HCT116 (cell line): Measurements from ENCODE around the gene FCHSD2. TPM values are rescaled to one million over a fixed set of nuclear protein-coding genes. Genes with fewer than 3 reads are reported as not detected.

ENCODE experiments used
- ATAC-seq: fragments of 200-7000 bp; cut with Tn5 transposase; 2 replicates; pipeline ENCODE4 v1.9.1; 2020; ENCODE audit warnings: mild to moderate bottlenecking, moderate library complexity
- BruUV-seq: library from RNA; stranded (reverse); fragments of 400-500 nt; replicated peaks from 2 replicates; lab custom pipeline; 2021; lab: Mats Ljungman, UMichigan
- CTCF ChIA-PET: fragments of 300-600 bp; sonication (Branson Sonifier 250); formaldehyde crosslinking; loops from one replicate; lab custom pipeline; 2021; ENCODE audit warnings: antibody characterized with exemption; lab: Charles Lee
- POLR2A ChIA-PET: fragments of 300-600, 350-600 bp; sonication (Branson Sonifier 250); formaldehyde crosslinking; loops from one replicate; lab custom pipeline; 2021; ENCODE audit warnings: antibody characterized with exemption; lab: Charles Lee
- RAD21 ChIA-PET, 2 experiments: fragments of 300-600 bp; sonication (Branson Sonifier 250); formaldehyde crosslinking; loops; one replicate each; lab custom pipeline; 2023; ENCODE audit warnings: low total read pairs in 2 of 2; ENCODE audit not compliant: uncharacterized antibody in 2 of 2, unreplicated experiment in 2 of 2, low non-redundant PET in 1 of 2; lab: Charles Lee
- DNase-seq: peaks from one replicate; pipeline ENCODE4 v3.0.0-alpha.2; 2010; ENCODE audit warnings: low read depth, low spot score
- H2AFZ ChIP-seq: fragments of 200-600 bp; shearing (Covaris generic), sonication (generic); 2 replicates; pipeline ENCODE4 v1.6.1; 2017; ENCODE audit warnings: low read depth, mixed run types, mixed read lengths, antibody characterized with exemption, low read length; ENCODE audit not compliant: poor library complexity, severe bottlenecking
- H3K27ac ChIP-seq: 2 replicates; pipeline ENCODE4 v1.5.1; 2012; ENCODE audit warnings: low read depth, low read length
- H3K27me3 ChIP-seq: fragments of 200-600 bp; sonication (generic); 2 replicates; pipeline ENCODE4 v1.6.1; 2016; ENCODE audit warnings: mixed run types, low read length, mixed read lengths; ENCODE audit not compliant: insufficient read depth
- H3K36me3 ChIP-seq, 2 experiments: fragments of 200-500 bp in 1 of 2; fragments of 200-600 bp in 1 of 2; sonication (Bioruptor generic) in 1 of 2; sonication (generic) in 1 of 2; 2 replicates each; pipeline versions ENCODE4 v1.5.1 to v1.6.1; 2014 to 2016; ENCODE audit warnings: low read length in 2 of 2, inconsistent platforms in 1 of 2, mixed read lengths in 1 of 2, mixed run types in 1 of 2; ENCODE audit not compliant: insufficient read depth in 2 of 2, control insufficient read depth in 1 of 2
- H3K4me1 ChIP-seq, 2 experiments: fragments of 200-600 bp in 1 of 2; sonication (generic) in 1 of 2; 2 replicates each; pipeline versions ENCODE4 v1.5.1 to v1.6.1; 2012 to 2017; ENCODE audit warnings: low read length in 2 of 2, inconsistent platforms in 1 of 2, mild to moderate bottlenecking in 1 of 2, mixed read lengths in 1 of 2, mixed run types in 1 of 2, moderate library complexity in 1 of 2; ENCODE audit not compliant: insufficient read depth in 2 of 2, control insufficient read depth in 1 of 2
- H3K4me2 ChIP-seq: fragments of 200-600 bp; sonication (generic); 2 replicates; pipeline ENCODE4 v1.6.1; 2017; ENCODE audit warnings: mixed run types, low read length, mixed read lengths
- H3K4me3 ChIP-seq, 2 experiments: fragments of 200-600 bp in 1 of 2; sonication (generic) in 1 of 2; replicated peaks in 1 of 2; 2 replicates each; pipeline ENCODE4 v1.5.1; 2011 to 2016; ENCODE audit warnings: low read length in 2 of 2, control low read depth in 1 of 2, low read depth in 1 of 2, mild to moderate bottlenecking in 1 of 2, mixed read lengths in 1 of 2, mixed run types in 1 of 2
- H3K79me2 ChIP-seq: fragments of 200-600 bp; sonication (generic); 2 replicates; pipeline ENCODE4 v1.6.1; 2017; ENCODE audit warnings: mild to moderate bottlenecking, mixed run types, low read length, moderate library complexity, mixed read lengths; ENCODE audit not compliant: insufficient read depth
- H3K9ac ChIP-seq: fragments of 200-600 bp; sonication (generic); 2 replicates; pipeline ENCODE4 v1.6.1; 2016; ENCODE audit warnings: low read length, mixed read lengths
- H3K9me2 ChIP-seq: fragments of 200-600 bp; sonication (generic), shearing (Covaris generic); 2 replicates; pipeline ENCODE4 v1.6.1; 2017; ENCODE audit warnings: mixed run types, mild to moderate bottlenecking, moderate library complexity; ENCODE audit not compliant: insufficient read depth
- H3K9me3 ChIP-seq, 2 experiments: fragments of 200-500 bp in 1 of 2; fragments of 200-600 bp in 1 of 2; sonication (Bioruptor generic) in 1 of 2; sonication (generic) in 1 of 2; 2 replicates each; pipeline ENCODE4 v1.6.1; 2014 to 2017; ENCODE audit warnings: low read length in 2 of 2, mixed read lengths in 2 of 2, inconsistent platforms in 1 of 2, low read depth in 1 of 2, mild to moderate bottlenecking in 1 of 2, mixed run types in 1 of 2, moderate library complexity in 1 of 2; ENCODE audit not compliant: control insufficient read depth in 1 of 2, insufficient read depth in 1 of 2
- H4K20me1 ChIP-seq: fragments of 200-600 bp; sonication (generic), shearing (Covaris generic); 2 replicates; pipeline ENCODE4 v1.6.1; 2017; ENCODE audit warnings: mixed run types, mild to moderate bottlenecking, moderate library complexity; ENCODE audit not compliant: insufficient read depth
- ATF3 ChIP-seq: IDR thresholded peaks from 2 replicates; pipeline ENCODE4 v1.6.1; 2012
- CBX3 ChIP-seq: IDR thresholded peaks from 2 replicates; pipeline ENCODE4 v1.6.1; 2012; ENCODE audit warnings: low read depth
- CEBPB ChIP-seq: IDR thresholded peaks from 2 replicates; pipeline ENCODE4 v1.6.1; 2012; ENCODE audit warnings: low read depth
- CTCF ChIP-seq, 3 experiments: fragments of 200-600 bp in 1 of 3; sonication (generic) in 1 of 3; IDR thresholded peaks in 2 of 3; conservative IDR thresholded peaks in 1 of 3; 2 replicates each; pipeline ENCODE4 v1.5.1; 2012 to 2017; ENCODE audit warnings: low read depth in 2 of 3, low read length in 2 of 3, antibody characterized with exemption in 1 of 3, borderline replicate concordance in 1 of 3, control low read depth in 1 of 3, mild to moderate bottlenecking in 1 of 3, mixed read lengths in 1 of 3, mixed run types in 1 of 3, moderate library complexity in 1 of 3; ENCODE audit not compliant: insufficient read depth in 1 of 3
- EGR1 ChIP-seq: IDR thresholded peaks from 2 replicates; pipeline ENCODE4 v1.6.1; 2012; ENCODE audit warnings: low read depth
- EZH2 ChIP-seq: fragments of 200-600 bp; sonication (generic); IDR thresholded peaks from 2 replicates; pipeline ENCODE4 v1.6.1; 2017; ENCODE audit warnings: antibody characterized with exemption, mixed run types
- FOSL1 ChIP-seq: IDR thresholded peaks from 2 replicates; pipeline ENCODE4 v1.6.1; 2012; ENCODE audit warnings: low read depth
- POLR2AphosphoS5 ChIP-seq: IDR thresholded peaks from 2 replicates; pipeline ENCODE4 v1.6.1; 2011; ENCODE audit warnings: mild to moderate bottlenecking, low read depth, low read length, moderate library complexity
- RAD21 ChIP-seq: IDR thresholded peaks from 2 replicates; pipeline ENCODE4 v1.6.1; 2012; ENCODE audit warnings: low read depth, mild to moderate bottlenecking
- REST ChIP-seq: IDR thresholded peaks from 2 replicates; pipeline ENCODE4 v1.6.1; 2012; ENCODE audit warnings: low read depth
- SP1 ChIP-seq: IDR thresholded peaks from 2 replicates; pipeline ENCODE4 v1.6.1; 2012; ENCODE audit warnings: low read depth
- SRF ChIP-seq: IDR thresholded peaks from 2 replicates; pipeline ENCODE4 v1.6.1; 2012; ENCODE audit warnings: low read depth
- TCF7L2 ChIP-seq: IDR thresholded peaks from 2 replicates; pipeline ENCODE4 v1.7.0; 2011; ENCODE audit warnings: borderline replicate concordance, inconsistent platforms; ENCODE audit not compliant: insufficient read depth, insufficient read length; ENCODE audit errors: extremely low read depth
- YY1 ChIP-seq: IDR thresholded peaks from 2 replicates; pipeline ENCODE4 v1.6.1; 2011; ENCODE audit warnings: low read length, low read depth, moderate library complexity, mild to moderate bottlenecking; ENCODE audit not compliant: insufficient replicate concordance; ENCODE audit errors: extremely low read depth
- ZFX ChIP-seq: fragments of 450-650 bp; IDR thresholded peaks from 2 replicates; pipeline ENCODE4 v1.6.1; 2017
- ZNF274 ChIP-seq: fragments of 200-500 bp; sonication (Bioruptor generic); IDR thresholded peaks from 2 replicates; pipeline ENCODE4 v1.6.1; 2014; ENCODE audit warnings: mild to moderate bottlenecking, low read depth, low read length, inconsistent platforms
- intact Hi-C: fragments of 100-400 bp; cut with micrococcal nuclease; formaldehyde crosslinking; loops from 2 replicates; pipeline ENCODE4 v1.10.0; 2022
- total RNA-seq: library from RNA; stranded (reverse); gene quantifications from one replicate; pipeline ENCODE4 v1.2.1, GENCODE V29; 2021; ENCODE audit not compliant: unreplicated experiment

FCHSD2 gene
- total RNA-seq, 1 experiment from 2014 or later = 15.0 TPM

- TF ChIP-seq CBX3 (no peak), ZFX (no peak), EGR1 (no peak), REST (no peak), CTCF (IDR thresholded peaks at IDR 0.05 in 2 of 3, conservative IDR thresholded peaks at IDR 0.05 in 1 of 3; ENCODE audit: borderline replicate concordance in 1 of 3, insufficient read depth in 1 of 3, low read depth in 2 of 3, low read length in 2 of 3) (no peak), FOSL1 (no peak), SRF (no peak), TCF7L2 (no peak), POLR2AphosphoS5 (no peak), ATF3 (no peak), RAD21 (no peak), SP1 (no peak), CEBPB (no peak), YY1 (no peak), ZNF274 (no peak), EZH2 (no peak)
- Histone ChIP-seq H3K79me2 (no peaks in the 10 kb centered on the region), H3K36me3 (no peaks in the 10 kb centered on the region), H4K20me1 (no peaks in the 10 kb centered on the region), H3K9me3 (no peaks in the 10 kb centered on the region), H3K4me2 (no peak overlapping the region), H3K9ac (no peak overlapping the region), H3K27ac (no peak overlapping the region), H3K9me2 (no peaks in the 10 kb centered on the region), H3K27me3 (no peaks in the 10 kb centered on the region), H2AFZ (no peak overlapping the region), H3K4me3 (no peak overlapping the region), H3K4me1 (0 out of 4 replicates have a peak, but pooled peaks cover 0 to 3% of the 10 kb centered on the region in 2 experiments)
- POLR2A ChIA-PET = no interaction called here
- ATAC-seq (no peak), DNase-seq (no peak)
- CTCF ChIA-PET = no interaction called here
- RAD21 ChIA-PET = no interaction called here
- BruUV-seq = no TSS peak
- intact Hi-C loops = no loop called here
Observed at GRCh38 chr11:72970557-72971118, 171.5 kb downstream of the FCHSD2 start.
